DOHH2 (cell line): ENCODE results near the gene SPAG6.
A peak's percentile ranks its signal among the peaks of the same experiment; 100 is the strongest.

Experiments used
- EZH2phosphoT487 ChIP-seq: fragments of 200-600 bp; sonication (generic); IDR thresholded peaks from 2 replicates; pipeline ENCODE4 v1.6.1; 2017; ENCODE audit warnings: borderline replicate concordance, mild to moderate bottlenecking, antibody characterized with exemption, low read length, moderate library complexity, mixed read lengths
- TF ChIP-seq, protein P1 (sequence below): fragments of 200-600 bp; sonication (generic); IDR thresholded peaks from one replicate; pipeline ENCODE4 v1.5.1; 2014; ENCODE audit warnings: antibody characterized with exemption, mild to moderate bottlenecking, low read depth, low read length; ENCODE audit not compliant: poor library complexity, severe bottlenecking

DNA sequence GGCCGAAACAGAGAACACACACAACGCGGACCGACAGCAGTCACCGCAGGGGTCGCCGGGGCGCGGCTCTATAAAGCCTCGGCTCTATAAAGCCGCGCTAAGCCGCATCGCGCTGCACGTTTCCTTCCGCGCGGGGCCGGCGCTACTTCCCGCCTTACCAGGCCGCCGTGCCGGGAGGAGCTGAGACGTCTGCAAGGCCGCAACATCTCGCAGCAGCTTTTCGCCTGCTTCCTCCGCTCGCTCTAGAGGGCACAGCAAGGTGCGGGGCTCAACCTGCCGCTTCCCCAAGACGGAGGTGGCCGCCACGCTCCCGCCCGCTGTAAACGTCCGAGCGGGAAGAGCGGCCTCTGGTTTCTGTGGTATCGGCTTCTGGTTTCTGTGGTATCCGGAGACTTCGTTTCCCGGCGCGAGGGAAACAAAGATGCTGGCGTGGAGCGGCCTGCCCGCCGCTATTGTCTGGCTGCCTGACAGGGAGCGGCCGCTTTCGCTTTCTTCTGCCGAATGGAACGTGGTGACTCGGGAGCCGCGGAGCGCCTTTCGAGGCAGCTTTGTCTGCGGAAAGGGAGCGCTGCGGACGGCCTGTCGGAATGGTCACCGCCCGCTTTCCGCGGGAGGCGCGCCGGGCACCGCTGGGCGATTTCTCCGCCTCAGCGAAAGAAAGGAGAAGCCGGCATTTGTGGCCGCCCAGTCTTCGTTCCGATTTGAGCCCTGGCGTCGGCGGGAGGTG is 91.8 kb downstream of the SPAG6 start:
- TF ChIP-seq, protein P1, sequence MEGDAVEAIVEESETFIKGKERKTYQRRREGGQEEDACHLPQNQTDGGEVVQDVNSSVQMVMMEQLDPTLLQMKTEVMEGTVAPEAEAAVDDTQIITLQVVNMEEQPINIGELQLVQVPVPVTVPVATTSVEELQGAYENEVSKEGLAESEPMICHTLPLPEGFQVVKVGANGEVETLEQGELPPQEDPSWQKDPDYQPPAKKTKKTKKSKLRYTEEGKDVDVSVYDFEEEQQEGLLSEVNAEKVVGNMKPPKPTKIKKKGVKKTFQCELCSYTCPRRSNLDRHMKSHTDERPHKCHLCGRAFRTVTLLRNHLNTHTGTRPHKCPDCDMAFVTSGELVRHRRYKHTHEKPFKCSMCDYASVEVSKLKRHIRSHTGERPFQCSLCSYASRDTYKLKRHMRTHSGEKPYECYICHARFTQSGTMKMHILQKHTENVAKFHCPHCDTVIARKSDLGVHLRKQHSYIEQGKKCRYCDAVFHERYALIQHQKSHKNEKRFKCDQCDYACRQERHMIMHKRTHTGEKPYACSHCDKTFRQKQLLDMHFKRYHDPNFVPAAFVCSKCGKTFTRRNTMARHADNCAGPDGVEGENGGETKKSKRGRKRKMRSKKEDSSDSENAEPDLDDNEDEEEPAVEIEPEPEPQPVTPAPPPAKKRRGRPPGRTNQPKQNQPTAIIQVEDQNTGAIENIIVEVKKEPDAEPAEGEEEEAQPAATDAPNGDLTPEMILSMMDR: no peak
- peak; percentile 50; the same call in 1 of the 2 replicates for TF ChIP-seq EZH2phosphoT487
